Stomach (tissue), 9 donors: ENCODE data around the gene PON3. TPM values are rescaled to one million over a fixed set of nuclear protein-coding genes. Genes with fewer than 3 reads are reported as not detected.

Source experiments
- DNase-seq, 2 donors: peaks; one replicate each; pipeline versions ENCODE4 v3.0.0 to v3.0.0-alpha.2; 2013 to 2019
- H3K27ac ChIP-seq, 5 donors: fragments of 200-600 bp in 4 of 5; sonication (generic) in 4 of 5; one replicate each; pipeline ENCODE4 v1.5.1; 2013 to 2019; ENCODE audit warnings: mild to moderate bottlenecking in 1 of 5, moderate library complexity in 1 of 5
- H3K27me3 ChIP-seq, 3 donors: fragments of 200-600 bp; sonication (generic); one replicate each; pipeline ENCODE4 v1.5.1; 2017 to 2019; ENCODE audit warnings: mixed run types in 1 of 3
- H3K36me3 ChIP-seq, 4 donors: fragments of 200-600 bp; sonication (generic); 1 replicate in 3 of 4; 2 replicates in 1 of 4; pipeline ENCODE4 v1.5.1; 2016 to 2019
- H3K4me1 ChIP-seq, 4 donors: fragments of 200-600 bp; sonication (generic); one replicate each; pipeline ENCODE4 v1.5.1; 2016 to 2019
- H3K4me3 ChIP-seq, 4 donors: fragments of 200-600 bp; sonication (generic) in 3 of 4; one replicate each; pipeline ENCODE4 v1.5.1; 2016 to 2019; ENCODE audit warnings: mild to moderate bottlenecking in 1 of 4
- H3K9me3 ChIP-seq, 4 donors: fragments of 200-600 bp; sonication (generic); one replicate each; pipeline ENCODE4 v1.5.1; 2016 to 2019
- CTCF ChIP-seq, 7 experiments: fragments of 450-650 bp in 4 of 7; fragments of 200-600 bp in 3 of 7; sonication (generic) in 3 of 7; IDR thresholded peaks; one replicate each; pipeline ENCODE4 v1.5.1; 2016 to 2019; ENCODE audit warnings: antibody characterized with exemption in 7 of 7, control low read depth in 2 of 7, mild to moderate bottlenecking in 1 of 7
- EP300 ChIP-seq: sonication (generic); formaldehyde crosslinking; IDR thresholded peaks from one replicate; pipeline ENCODE4 v1.6.1; 2017; ENCODE audit warnings: antibody characterized with exemption
- POLR2A ChIP-seq, 4 donors: fragments of 450-650 bp; IDR thresholded peaks; one replicate each; pipeline ENCODE4 v1.6.1; 2016; ENCODE audit warnings: antibody characterized with exemption in 4 of 4, control low read depth in 2 of 4, mild to moderate bottlenecking in 1 of 4, moderate library complexity in 1 of 4
- POLR2AphosphoS5 ChIP-seq, 3 donors: sonication (generic); formaldehyde crosslinking; IDR thresholded peaks; one replicate each; pipeline ENCODE4 v1.6.1; 2016; ENCODE audit warnings: antibody characterized with exemption in 3 of 3
- WGBS, 5 donors: extraction: QIAGEN DNeasy Blood & Tissue Kit in 3 of 5; methylation state at CpG; one replicate each; pipeline versions ENCODE4 v1.1.5 to v1.1.7; 2013 to 2018; 5-methylcytosine and 5-hydroxymethylcytosine counted together
- intact Hi-C: fragments of 100-400 bp; cut with DNase I; formaldehyde crosslinking; loops from one replicate; pipeline ENCODE4 v1.15.1; 2023; ENCODE audit warnings: low total_unique reads
- polyA plus RNA-seq, 3 donors: library from polyadenylated mRNA; stranded (reverse); fragments of 200-250 nt; gene quantifications; one replicate each; pipeline ENCODE4 v1.2.3, GENCODE V29; 2013
- total RNA-seq, 5 donors: library from RNA; depleted of rRNA; stranded (reverse); fragments of >200 nt; gene quantifications; one replicate each; pipeline versions ENCODE4 v1.1.0 to v1.2.3, GENCODE V29; 2014 to 2016
- donor health status: healthy with polysubstance abuse.
- donor health status: Bipolar disorder and iron deficiency.
- donor health status: healthy.

The PON3 gene
- total and polyA plus RNA-seq, 8 donors, result 1.2 to 9.4 (median 3.9) TPM; not detected in 2

GRCh38 chr7:95404316-95404865 is 8.2 kb upstream of the PON3 start:
- peaks cover 0 to 39% (median 24%) of the 10 kb centered on the region in 4 donors for H3K36me3 ChIP-seq
- DNase-seq, result peak in 1 of 2 donors; percentile 31
- H3K27ac ChIP-seq, result no peak overlapping the region
- intact Hi-C loops, result no loop called here
- whole genome bisulfite sequencing, 5 donors, result 50 to 77% (median 67%) methylated on average over 4 of the region's 4 CpGs
- TF ChIP-seq POLR2A (IDR thresholded peaks at IDR 0.05) (no peak), POLR2AphosphoS5 (IDR thresholded peaks at IDR 0.05) (no peak), CTCF (IDR thresholded peaks at IDR 0.05) (no peak), EP300 (no peak)
- no peaks in the 10 kb centered on the region for H3K27me3 ChIP-seq
- H3K9me3 ChIP-seq, result no peaks in the 10 kb centered on the region
- no peak overlapping the region for H3K4me3 ChIP-seq
- H3K4me1 ChIP-seq, result peaks cover 0 to 10% (median 3%) of the 10 kb centered on the region in 4 donors

GRCh38 chr7:95398155-95398940 is 2.2 kb upstream of the PON3 start:
- Histone ChIP-seq H3K9me3 (no peaks in the 10 kb centered on the region), H3K27me3 (peaks cover 0 to 23% (median 17%) of the 10 kb centered on the region in 3 donors), H3K27ac (no peak overlapping the region), H3K4me1 (peaks cover 0 to 9% (median 6%) of the 10 kb centered on the region in 4 donors), H3K36me3 (no peaks in the 10 kb centered on the region), H3K4me3 (no peak overlapping the region)
- no peak for DNase-seq
- intact Hi-C loops, result no loop called here
- 56 to 77% (median 68%) methylated on average over 4 of the region's 4 CpGs for WGBS, 5 donors
- TF ChIP-seq POLR2A (IDR thresholded peaks at IDR 0.05) (no peak), CTCF (IDR thresholded peaks at IDR 0.05) (no peak), EP300 (no peak), POLR2AphosphoS5 (IDR thresholded peaks at IDR 0.05) (no peak)

GRCh38 chr7:95397381-95397780 is 1.2 kb upstream of the PON3 start:
- H3K27ac ChIP-seq, result no peak overlapping the region
- intact Hi-C loops, result no loop called here
- H3K36me3 ChIP-seq, result no peaks in the 10 kb centered on the region
- TF ChIP-seq POLR2A (IDR thresholded peaks at IDR 0.05) (no peak), POLR2AphosphoS5 (IDR thresholded peaks at IDR 0.05) (no peak), EP300 (no peak), CTCF (IDR thresholded peaks at IDR 0.05) (no peak)
- H3K27me3 ChIP-seq, result peaks cover 0 to 23% (median 17%) of the 10 kb centered on the region in 3 donors
- H3K4me3 ChIP-seq, result peak overlapping the region in 3 of 4 donors; percentile 56 to 59 (median 58)
- H3K9me3 ChIP-seq, result no peaks in the 10 kb centered on the region
- DNase-seq, result no peak
- 47 to 76% (median 63%) methylated on average over 3 of the region's 3 CpGs for WGBS, 5 donors
- peaks cover 0 to 9% (median 6%) of the 10 kb centered on the region in 4 donors for H3K4me1 ChIP-seq

GRCh38 chr7:95395755-95396135 is 430 bp downstream of the PON3 start:
- Histone ChIP-seq H3K9me3 (no peaks in the 10 kb centered on the region), H3K4me1 (peaks cover 0 to 9% (median 6%) of the 10 kb centered on the region in 4 donors), H3K36me3 (no peaks in the 10 kb centered on the region), H3K27me3 (peaks cover 0 to 23% (median 17%) of the 10 kb centered on the region in 3 donors), H3K27ac (peak overlapping the region in 2 of 5 donors; percentile 58 to 63), H3K4me3 (peak overlapping the region; percentile 47 to 59 (median 57))
- intact Hi-C loops, result no loop called here
- DNase-seq, result no peak
- 71 to 82% (median 75%) methylated on average over 11 of the region's 11 CpGs for WGBS, 5 donors
- TF ChIP-seq CTCF (IDR thresholded peaks at IDR 0.05) (no peak), POLR2A (IDR thresholded peaks at IDR 0.05) (no peak), EP300 (no peak), POLR2AphosphoS5 (IDR thresholded peaks at IDR 0.05) (no peak)
